ENCODE data around the gene OPALIN.

DNA sequence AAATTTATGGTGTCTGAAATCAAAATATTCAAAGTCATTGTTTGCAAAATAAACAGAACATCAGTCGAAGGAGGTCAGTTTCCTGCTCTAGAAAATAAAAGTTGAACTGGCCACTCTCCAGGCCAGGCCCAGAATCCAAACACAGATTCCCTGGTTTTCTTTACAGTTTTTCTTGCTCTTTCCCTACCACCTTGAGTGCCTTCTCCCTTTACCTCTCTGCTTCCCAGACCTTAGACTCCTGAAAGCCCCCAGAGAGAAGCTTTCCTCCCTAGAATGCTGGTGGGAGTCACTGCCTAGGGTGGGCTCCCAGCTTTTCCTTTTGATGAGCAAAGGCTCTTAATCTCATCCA, 48.5 kb downstream of the OPALIN start:
- no peak for TF ChIP-seq POLR2A (IDR thresholded peaks at IDR 0.05)
- TF ChIP-seq, protein P1, sequence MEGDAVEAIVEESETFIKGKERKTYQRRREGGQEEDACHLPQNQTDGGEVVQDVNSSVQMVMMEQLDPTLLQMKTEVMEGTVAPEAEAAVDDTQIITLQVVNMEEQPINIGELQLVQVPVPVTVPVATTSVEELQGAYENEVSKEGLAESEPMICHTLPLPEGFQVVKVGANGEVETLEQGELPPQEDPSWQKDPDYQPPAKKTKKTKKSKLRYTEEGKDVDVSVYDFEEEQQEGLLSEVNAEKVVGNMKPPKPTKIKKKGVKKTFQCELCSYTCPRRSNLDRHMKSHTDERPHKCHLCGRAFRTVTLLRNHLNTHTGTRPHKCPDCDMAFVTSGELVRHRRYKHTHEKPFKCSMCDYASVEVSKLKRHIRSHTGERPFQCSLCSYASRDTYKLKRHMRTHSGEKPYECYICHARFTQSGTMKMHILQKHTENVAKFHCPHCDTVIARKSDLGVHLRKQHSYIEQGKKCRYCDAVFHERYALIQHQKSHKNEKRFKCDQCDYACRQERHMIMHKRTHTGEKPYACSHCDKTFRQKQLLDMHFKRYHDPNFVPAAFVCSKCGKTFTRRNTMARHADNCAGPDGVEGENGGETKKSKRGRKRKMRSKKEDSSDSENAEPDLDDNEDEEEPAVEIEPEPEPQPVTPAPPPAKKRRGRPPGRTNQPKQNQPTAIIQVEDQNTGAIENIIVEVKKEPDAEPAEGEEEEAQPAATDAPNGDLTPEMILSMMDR (IDR thresholded peaks at IDR 0.05) = no peak
